ENCODE data around the gene SLC35B2. TPM values are rescaled to one million over a fixed set of nuclear protein-coding genes. Genes with fewer than 3 reads are reported as not detected.
A peak's percentile ranks its signal among the peaks of the same experiment; 100 is the strongest.

Gene SLC35B2
- total and polyA plus RNA-seq, 9 of the 15 experiments (the other 6 are each of a cell fraction or from before 2014, with no cell fraction given), result 14.5 to 59.1 (median 47.1) TPM

DNA sequence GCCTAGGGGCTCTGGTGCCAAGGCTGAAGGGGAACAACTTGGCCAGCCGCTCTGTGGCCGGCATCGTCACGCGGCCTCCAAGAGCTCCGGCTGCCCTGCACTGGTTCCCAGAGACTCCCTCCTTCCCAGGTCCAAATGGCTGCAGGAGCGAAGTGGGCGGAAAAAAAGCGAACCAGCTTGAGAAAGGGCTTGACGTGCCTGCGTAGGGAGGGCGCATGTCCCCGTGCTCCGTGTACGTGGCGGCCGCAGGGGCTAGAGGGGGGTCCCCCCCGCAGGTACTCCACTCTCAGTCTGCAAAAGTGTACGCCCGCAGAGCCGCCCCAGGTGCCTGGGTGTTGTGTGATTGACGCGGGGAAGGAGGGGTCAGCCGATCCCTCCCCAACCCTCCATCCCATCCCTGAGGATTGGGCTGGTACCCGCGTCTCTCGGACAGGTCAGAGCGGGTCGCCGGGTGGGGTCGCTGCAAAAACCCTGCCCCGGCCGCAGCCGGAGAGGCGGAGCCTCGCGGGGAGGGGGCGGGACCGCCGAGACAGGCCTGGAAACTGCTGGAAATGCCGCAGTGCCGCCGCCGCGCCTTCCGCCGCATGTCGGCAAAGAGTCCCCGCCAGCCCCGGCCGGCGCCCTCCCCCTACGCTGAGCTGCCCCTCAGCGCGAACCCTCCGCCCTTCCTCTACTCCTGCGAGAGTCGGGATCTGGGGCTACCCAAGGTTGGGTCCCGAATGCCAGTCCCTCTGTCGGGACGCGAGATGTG is 11.2 kb downstream of the SLC35B2 start (continued):
- peak; percentile 38; the same call in 1 of the 2 replicates for TF ChIP-seq PBX2 (CRISPR knock-in tag; IDR thresholded peaks at IDR 0.05; ENCODE audit: low read depth)
- peak; percentile 72 for TF ChIP-seq PBX2 (tag; conservative IDR thresholded peaks at IDR 0.05; ENCODE audit: low read depth)
- peak; percentile 66; the same call in 1 of the 2 replicates for TF ChIP-seq LCOR (CRISPR knock-in tag; IDR thresholded peaks at IDR 0.05)
- TF ChIP-seq ZNF445 (CRISPR knock-in tag; IDR thresholded peaks at IDR 0.05; ENCODE audit: low read depth), result no peak
- TF ChIP-seq SRF (CRISPR knock-in tag; IDR thresholded peaks at IDR 0.05), result 0 out of 4 replicates have a peak, but pooled peaks of 1 of the 2 experiments have one; percentile 47
- no peak for TF ChIP-seq ELF2 (CRISPR knock-in tag; IDR thresholded peaks at IDR 0.05)
- TF ChIP-seq ATF1 (CRISPR knock-in tag; IDR thresholded peaks at IDR 0.05), result peak; percentile 19; the same call in 1 of the 2 replicates
- TF ChIP-seq ATF1 (tag; IDR thresholded peaks at IDR 0.05), result no peak
- TF ChIP-seq MEIS2 (IDR thresholded peaks at IDR 0.05; ENCODE audit: partially characterized antibody), result peak; percentile 34
- TF ChIP-seq GATAD2A (IDR thresholded peaks at IDR 0.05), result 0 out of 2 replicates have a peak, but pooled peaks have one; percentile 40
- TF ChIP-seq FOXP4 (CRISPR knock-in tag; IDR thresholded peaks at IDR 0.05; ENCODE audit: borderline replicate concordance), result 0 out of 2 replicates have a peak, but pooled peaks have one; percentile 73
- 0 out of 2 replicates have a peak, but pooled peaks have one; percentile 4 for TF ChIP-seq ZFP1 (CRISPR knock-in tag; IDR thresholded peaks at IDR 0.05)
- TF ChIP-seq BHLHE40 (IDR thresholded peaks at IDR 0.05; ENCODE audit: low read length), result peak; percentile 59; the same call in 1 of the 2 replicates
- TF ChIP-seq E2F4 (CRISPR knock-in tag; IDR thresholded peaks at IDR 0.05; ENCODE audit: low read depth), result peak; percentile 35; the same call in 1 of the 2 replicates
- peak; percentile 27; the same call in 1 of the 2 replicates for TF ChIP-seq SOX6 (IDR thresholded peaks at IDR 0.05)
- TF ChIP-seq GABPB1 (CRISPR knock-in tag; IDR thresholded peaks at IDR 0.05), result peak; percentile 38; the same call in 1 of the 2 replicates
- TF ChIP-seq TEAD4 (IDR thresholded peaks at IDR 0.05; ENCODE audit: low read length), result no peak
- no peak for TF ChIP-seq TEAD4 (CRISPR knock-in tag; IDR thresholded peaks at IDR 0.05; ENCODE audit: borderline replicate concordance)
- TF ChIP-seq ZBTB9 (CRISPR knock-in tag; IDR thresholded peaks at IDR 0.05), result peak; percentile 81; the same call in 1 of the 2 replicates
- TF ChIP-seq RFX5 (IDR thresholded peaks at IDR 0.05; ENCODE audit: low read depth, low read length), result 0 out of 2 replicates have a peak, but pooled peaks have one; percentile 18
- no peak for TF ChIP-seq ARNT (IDR thresholded peaks at IDR 0.05)
- TF ChIP-seq ZNF24 (IDR thresholded peaks at IDR 0.05), result 0 out of 2 replicates have a peak, but pooled peaks have one; percentile 10

All from K562 (cell line).